ELR (cell line): ENCODE results near the gene EFCAB8.
"Not testable (repeated sequence)": the region's sequence is repeated elsewhere in the genome, so short reads cannot be mapped to it uniquely, and the experiment has no call there.

Experiments used
- DNase-seq: peaks from one replicate; pipeline ENCODE4 v3.0.0-alpha.2; 2015; ENCODE audit warnings: low read depth

The EFCAB8 gene

DNA sequence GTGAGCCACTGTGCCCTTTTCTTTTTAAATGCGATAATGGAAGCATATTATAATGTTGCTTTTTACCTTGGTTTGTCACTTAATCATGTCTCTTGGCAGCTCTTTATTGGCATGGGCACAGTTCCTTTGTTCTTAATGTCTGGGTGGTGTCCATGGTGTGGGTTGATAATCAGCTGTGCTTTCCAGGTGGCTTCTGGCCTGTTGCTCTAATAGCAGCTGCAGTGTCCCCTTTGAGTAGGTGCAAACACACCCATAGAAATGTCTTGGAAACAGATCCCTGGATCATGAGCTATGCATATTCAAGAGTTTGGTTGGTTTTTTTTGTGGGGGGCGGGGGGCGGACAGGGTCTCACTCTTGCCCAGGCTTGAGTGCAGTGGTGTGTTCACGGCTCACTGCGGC is 29.9 kb downstream of the EFCAB8 start:
- DNase-seq: no peak

DNA sequence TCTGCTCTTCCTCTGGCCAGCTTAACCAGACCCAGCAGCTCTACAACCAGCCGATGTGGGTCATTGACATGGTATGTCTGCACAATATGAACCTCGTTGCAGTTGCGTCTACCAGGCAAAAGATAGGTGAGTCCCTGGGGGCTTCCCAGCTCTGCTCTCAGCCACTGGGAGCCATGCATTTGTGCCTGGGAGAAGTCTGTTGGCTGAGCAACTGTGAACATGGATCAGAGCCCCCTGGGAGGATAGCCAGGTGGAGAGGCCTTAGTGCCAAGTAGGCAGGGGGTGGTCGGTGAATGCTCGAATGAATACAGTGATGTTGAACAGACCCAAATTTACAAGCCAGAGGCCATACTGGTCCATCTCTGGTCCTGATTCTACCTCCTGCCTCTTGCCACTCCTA is 30.6 kb downstream of the EFCAB8 start:
- no peak for DNase-seq

DNA sequence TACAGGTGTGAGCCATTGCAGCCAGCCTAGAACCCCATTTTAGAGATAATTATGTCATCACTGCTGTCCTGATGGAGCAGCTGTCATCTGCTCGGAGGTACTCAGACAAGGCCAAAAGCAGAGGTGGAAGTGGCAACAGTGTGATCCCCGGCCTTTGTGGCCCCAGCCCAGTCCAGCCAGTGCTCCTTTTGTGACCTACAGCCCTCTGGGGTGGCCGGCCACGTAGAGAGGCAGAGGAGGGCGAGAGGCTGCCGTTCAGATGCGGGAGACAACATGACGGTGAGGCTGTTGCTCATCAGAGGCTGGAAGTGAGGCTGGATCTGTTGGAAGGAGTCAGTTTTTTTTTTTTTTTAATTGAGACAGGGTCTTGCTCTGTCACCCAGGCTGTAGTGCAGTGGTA is 32.8 kb downstream of the EFCAB8 start:
- DNase-seq: no peak

DNA sequence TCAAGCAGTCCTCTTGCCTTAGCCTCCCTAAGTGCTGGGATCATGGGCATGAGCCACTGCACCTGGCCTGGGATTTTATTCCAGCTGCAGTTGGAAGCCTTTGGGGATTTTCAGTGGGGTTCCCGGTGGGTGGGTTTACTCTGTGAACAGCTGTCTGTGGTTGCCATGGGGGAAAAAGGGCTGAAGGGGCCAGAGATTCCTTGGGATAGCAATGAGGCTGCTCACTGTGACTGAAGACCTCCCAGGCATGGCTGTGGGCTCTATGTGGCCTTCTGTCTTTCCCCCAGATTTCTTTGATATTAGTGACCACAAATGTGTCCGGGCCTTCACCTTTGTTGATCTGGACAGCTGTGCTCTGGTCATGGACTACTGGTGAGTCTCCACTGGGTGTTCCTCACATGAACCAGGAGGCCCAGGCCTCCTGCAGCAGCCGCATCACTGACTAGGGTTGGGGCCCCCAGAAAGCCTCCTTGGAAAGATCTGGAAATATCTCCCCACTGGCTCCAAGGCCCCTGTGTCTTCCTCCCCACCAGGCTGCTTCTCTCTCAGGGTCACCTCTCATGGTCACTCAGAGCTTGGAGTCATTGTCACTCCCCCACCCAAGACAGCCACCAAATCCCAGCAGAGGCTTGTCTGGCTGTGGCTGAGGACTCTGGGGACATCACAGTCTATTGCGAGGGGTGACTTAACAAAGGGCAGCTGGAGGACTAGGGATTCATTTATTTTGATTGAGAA is 33.4 kb downstream of the EFCAB8 start:
- DNase-seq: no peak

DNA sequence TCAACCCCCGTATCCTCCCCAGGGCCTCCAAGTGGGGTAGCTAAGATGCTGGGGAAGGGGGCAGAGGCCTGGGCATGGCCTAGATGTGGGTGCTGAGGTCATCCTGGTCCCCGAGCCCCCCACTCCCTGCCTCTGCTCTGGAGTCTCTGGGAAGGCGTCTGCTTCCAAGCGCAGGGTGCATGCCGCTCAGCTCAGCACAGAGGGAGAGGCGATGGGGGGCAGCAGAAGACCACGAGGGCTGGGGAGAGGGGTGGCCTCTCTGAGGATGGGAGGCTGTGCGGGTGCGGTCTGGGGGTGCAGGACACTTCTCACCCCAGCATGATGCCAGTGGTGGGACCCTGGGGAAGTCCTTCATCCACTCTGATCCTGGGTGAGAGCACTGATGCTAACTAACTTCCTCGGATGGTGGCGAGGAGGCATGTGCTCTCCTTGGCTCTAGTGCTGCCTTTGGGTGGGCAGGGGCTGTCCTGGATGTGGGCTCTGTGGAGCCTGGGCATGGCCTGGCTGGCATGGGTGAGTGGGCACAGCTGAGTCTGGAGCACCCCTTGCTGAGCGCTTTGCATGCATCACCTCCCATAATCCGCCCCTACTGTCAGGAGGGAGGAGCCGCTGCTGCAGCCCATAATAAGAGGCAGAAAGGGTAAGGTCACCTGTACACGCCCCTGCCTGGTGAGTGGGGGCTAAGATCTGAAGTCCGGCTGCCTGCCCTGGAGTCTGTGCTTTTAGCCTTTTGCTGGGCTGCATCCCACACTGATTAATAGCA is 34.7 kb downstream of the EFCAB8 start:
- no peak for DNase-seq

DNA sequence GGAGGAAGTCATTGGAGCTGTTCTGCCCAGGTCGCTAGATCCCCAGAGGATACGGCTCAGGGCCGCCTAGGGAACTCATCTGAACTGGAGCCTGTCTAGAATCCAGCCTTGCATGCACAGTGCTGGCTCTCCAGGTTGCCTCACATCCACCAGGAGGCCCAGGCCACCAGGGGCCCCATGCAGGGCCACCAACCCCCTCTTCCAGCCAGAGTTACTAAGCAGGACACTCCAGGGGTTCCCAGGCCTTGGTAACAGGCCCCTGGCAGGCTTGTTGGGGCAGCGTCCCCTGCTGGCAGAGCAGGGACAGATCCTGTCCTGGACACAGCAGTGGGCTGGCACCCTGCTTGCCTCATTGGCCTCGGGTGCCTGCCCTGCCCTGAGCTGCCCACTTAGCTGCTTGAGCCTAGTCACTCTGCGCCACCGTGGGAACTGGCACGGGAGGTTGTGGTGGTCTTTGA is 35.3 kb downstream of the EFCAB8 start:
- DNase-seq: peak; percentile 42

DNA sequence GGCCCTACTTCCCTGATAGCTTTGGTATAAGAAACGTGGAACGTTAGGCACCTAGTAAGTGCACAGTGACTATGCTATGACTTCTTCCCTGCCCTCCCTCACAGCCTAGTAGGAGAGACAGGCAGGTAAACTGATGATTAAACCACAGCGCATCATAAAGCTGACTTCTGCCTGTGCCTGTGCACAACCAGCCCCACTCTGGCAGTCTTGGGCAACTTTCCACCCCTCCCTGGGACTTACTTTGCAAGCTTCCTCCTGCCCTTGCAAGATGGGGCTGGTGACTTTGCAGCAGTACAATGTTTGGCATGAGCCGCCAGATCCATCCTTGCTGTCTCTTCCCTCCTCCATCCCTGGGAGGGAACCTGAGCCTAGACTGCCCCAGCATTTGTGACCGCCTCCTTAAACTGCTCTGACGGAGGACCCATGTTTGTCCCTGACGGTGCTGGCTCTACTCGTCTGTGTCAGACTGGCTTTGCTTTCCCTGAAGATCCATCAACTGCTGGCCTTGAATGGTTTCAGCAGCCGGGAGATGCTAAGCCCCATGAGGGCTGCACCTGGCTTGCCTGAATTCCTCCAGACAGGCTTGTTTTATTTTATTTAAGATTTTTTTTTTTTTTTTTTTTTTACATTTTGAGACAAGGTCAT is 36.1 kb downstream of the EFCAB8 start:
- no peak for DNase-seq

DNA sequence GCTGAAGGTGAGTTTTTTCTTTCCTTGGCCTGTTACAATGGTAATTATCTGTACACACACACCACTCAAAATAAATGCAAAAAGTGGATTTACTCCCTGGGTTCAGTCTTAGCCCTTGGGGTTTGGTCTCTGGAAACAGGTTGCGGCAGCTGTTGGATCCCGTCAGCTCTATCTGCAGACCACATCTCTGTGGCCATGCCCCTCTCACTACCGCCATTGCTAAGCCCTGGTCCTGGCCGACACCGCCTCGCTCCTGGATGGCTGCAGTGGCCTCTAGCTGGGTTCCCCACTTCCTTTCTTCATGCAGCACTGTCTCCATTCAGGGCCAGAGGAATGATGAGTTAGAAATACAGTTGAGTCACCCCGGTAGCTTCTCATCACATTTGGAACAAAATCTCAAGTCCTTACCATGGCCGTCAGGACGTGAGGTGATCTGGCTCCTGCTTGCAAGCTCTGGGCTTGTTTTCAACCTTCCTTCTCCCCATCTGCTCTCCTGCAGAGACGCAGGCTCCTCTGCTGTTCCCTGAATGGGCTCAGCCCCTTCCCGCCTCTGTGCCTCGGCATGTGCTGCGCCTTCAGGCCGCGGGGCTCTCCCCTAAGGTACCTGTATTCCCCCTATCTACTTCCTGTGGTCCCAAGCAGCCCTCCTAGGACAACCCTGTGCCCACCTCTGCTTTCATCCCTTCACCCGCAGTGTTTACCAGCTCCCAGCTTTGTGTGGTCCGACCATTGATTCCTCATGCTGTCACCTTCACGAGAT is 38.0 kb downstream of the EFCAB8 start:
- DNase-seq: no peak

DNA sequence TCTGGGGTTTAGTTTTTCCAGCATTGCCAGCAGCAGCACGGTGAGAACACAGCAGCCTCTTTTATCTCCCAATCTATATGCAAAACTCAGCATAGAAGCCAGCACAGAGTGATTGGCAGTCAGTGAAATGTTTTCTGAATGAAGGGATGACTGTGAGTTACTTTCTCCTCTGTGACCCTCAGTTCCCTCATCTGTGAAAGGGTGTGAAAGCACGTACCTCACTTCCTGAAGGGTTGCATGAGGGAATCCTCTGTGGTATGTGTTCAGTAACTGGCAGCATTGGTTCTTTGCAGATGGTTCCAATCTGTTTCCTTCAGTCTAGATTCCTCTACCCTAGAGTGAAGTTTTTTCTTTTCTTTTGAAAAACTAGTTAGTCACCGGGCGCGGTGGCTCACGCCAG is 40.0 kb downstream of the EFCAB8 start:
- DNase-seq: peak; percentile 47

DNA sequence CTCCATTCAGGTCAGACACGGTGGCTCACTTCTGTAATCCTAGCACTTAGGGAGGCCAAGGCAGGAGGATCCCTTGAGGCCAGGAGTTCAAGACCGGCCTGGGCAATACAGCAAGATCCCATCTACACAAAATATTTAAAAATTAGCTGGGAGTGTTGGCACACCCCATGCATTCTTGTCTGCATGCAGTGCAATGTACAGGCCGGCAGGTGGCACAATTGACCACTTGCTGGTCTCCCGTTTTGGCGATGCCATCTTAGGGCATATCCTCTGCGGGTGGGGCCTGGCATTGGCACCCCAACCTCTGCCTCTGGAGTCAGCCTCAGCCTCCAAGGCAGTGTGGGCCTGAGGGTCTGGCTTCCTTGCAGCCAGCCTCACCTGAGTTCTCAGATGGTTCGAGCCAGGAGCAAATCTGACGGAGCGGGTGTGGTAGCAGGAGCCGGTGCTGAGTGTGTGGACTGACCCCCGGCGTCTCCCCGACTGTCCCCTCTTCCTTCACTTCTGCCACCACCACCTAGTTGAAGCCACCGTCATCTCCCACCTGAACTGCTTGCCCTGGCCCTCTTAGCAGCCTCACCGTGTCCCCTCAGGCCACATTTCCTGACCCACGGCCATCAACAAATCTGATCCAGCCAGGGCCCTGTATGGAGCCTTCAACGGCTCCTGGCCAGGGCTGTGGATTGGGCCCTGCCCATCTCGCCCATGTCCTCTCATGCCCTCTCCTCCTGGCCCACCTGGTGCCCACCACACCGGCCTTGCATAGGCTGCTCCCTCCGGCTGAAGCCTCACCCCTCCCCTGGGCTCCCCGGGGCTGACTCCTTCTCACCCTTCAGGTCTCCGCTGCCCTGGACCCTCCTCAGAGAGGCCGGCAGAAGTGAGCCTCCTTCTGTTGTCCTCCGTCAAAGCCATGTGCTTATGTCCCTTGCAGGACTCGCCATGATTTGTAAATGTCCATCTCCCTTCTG is 44.0 kb downstream of the EFCAB8 start:
- DNase-seq: peak; percentile 71

DNA sequence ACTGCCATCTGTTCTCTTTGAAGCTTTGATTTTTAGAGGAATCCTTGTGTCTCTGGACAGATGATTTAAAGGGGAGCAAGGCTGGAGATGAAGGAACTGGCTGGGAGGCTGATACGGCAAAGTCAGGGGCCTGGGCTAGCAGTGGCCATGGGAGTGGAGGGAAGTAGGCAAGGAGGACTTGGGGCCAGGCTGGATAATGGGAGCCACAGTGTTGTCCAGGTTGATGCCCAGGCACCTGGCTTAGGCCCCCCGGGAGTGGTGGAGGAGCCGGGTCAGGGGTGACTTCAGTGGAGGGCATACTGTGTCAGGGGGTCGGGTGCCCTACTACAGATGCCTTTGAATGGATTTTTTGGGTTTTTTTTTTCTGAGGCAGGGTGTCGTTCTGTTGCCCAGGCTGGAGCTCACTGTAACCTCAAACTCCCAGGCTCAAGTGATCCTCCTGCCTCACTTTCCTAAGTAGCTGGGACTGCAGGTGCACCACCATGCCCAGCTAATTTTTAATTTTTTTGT is 45.0 kb downstream of the EFCAB8 start:
- DNase-seq: no peak

DNA sequence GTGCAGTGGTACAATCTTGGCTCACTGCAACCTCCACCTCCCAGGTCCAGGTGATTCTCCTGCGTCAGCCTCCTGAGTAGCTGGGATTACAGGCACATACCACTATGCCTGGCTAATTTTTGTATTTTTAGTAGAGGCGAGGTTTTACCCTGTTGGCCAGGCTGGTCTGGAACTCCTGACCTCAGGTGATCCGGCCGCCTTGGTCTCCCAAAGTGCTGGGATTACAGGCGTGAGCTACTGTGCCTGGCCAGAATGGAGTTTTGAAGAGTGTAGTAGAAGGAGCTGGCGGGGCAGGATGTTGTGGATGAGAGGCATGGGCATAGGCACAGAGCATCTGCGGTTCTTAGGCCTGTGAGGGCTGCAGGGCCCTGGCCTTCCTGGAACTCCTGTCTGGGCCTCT is 46.0 kb downstream of the EFCAB8 start:
- not testable (repeated sequence) for DNase-seq

DNA sequence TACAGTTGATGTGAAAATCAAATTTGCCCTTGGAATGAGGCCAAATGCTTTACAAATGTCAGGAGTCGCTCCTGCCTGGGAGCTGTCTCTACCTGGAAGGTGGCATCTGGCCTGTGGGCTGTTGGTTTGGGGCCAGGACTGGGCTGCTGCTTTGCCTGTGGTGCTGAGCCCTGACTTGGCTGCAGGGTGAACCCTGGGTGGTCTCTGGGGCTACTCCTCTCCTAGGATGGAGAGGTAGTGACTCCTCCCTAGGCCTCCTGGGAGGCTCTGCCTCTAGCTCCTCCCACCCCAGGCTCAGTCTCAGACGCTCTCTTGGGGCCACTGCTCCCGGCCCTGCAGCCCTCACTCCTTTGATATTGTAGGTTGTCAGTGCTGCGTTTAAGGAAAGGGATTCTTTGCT is 47.5 kb downstream of the EFCAB8 start:
- DNase-seq: no peak

DNA sequence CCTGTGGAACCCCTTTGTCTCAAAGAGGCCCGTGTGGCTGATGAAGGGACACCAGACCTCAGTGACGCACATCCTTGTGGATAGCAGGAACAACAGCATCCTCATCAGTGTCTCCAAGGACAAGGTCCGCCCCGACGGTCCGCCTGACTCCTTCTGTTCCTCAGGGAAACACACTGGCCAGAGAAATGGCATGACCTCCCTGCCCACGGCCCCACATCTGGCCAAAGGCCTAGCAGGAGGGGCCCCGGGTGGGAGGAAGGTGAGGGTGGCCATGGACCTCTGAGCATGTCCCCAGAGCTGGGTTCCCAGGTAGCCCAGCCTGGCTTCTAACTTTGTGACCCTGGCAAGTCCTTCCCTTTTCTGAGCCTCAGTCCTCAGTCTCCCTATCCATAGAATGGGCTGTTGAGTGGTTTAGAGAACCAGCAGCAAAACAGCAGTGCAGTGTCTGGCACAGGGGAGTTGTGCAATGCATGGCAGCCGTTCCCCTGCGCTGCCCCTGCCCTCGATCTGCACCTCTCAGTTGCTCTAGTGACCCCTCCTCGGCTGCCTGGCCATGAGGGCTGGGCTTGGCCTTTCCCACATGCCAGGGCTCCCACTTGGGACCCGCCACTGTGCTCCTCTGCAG is 48.3 kb downstream of the EFCAB8 start:
- no peak for DNase-seq

DNA sequence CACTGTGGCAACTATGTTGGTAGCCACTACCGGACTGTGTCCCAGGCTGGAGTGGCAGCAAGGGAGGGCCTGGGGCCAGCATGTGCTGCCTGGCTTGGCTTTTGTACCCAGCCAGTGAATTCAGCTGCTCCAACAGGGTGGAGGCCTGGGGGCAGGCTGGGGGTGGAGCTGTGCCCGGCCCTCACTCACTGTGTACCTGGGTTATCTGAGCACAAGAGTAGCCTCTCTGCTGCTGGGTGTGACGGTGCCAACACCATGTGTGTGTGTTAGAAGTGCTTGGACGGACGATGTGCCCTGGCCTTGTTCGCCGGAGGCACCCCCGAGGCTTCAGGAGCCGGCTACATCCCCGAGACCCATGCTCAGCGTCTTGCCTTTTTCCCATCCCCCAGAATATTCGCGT is 49.2 kb downstream of the EFCAB8 start:
- no peak for DNase-seq

DNA sequence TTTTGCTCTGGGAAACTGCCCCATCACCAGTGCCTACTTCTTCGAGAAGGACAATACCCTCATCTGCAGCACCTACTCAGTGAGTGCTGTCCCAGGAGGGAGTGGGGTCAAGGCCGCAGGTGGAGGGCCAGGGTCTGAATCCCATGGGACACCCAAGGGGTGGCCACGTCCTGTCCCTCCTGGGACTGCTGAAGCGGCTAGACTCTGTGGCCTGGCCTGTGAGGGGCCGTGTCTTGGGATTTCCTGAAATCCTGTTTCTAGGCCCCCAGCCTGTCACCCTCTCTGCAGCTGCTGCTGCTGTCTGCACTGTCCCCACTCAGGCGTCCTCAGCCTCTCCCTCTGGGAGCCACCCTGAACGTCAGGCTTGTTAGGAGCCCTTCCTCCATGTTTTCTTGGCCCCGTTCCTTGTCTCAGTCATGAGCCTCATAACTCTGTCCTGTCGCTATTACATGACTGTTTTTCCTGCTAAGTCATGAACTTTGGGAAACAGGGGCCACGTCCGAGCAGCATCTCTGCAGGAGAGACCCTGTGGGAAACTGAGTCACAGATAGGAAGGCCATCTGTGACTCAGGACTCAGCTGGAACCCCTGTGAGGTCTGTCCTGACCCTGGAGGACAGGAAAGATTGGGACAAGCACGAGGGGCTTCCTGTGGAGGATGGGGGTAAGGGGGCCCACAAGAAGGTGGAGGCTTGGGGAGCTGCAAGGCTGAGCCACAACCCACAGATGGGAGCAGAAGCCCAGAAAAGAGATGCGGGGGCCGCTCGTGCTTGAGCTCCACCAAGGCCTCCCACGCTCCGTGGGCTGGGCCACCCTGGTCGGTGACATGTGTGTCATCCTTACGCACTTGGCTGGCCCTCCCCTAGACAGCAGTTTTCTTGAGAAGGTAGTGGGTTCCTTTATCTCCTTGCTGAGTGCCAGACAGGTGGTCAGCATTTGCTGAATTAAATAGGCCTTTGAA is 49.9 kb downstream of the EFCAB8 start:
- no peak for DNase-seq

DNA sequence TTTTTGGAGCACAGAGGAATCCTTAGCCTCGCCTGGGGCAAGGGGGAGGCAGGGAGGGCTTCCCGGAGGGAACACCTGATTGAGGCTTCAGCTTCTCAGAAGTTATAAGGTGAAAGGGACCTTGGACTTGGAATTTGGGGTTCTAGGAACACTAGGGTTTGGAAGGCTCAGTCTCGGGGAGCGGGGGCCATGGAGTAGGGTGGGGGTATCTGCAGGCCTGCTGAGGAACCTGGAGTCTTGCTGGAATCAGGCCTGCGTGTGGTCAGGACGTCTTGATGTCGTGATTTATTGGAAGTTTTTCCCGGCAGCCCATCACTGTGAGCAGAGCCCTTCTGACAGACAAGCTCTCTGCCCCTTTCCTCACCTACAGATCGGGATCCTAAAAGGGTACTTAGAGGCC is 50.7 kb downstream of the EFCAB8 start:
- no peak for DNase-seq

DNA sequence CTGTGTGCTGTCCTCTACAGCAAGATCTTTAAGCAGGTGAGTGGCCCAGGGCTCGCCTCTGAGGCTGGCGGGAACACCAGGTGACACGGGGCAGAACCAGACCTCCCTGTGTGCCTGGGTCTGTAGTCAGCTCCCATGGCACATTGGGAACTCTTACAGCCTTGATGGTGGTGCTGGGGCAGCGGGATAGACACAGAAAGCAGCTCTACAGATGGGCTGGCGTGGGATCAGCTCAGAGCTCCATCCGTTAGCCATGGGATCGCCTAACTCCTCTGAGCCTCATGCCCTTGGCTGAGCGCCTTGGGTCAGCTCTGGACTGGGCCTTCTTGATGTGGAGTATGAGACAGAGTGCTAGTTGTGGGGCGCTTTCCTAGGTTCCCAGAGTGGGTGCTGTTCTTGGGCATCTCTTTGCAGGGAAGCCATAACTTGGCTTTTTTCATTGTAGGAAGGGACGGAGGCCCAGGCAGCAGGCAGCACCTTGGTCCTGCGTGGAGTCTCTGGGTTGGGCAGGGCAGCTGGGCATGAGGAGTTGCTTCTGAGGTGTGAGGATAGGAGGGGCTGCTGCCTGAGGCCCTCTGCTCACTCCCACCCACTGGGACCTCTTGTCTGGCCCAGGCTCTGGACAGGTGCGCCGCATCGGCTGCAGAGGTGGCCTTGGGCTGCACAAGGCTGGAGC is 51.3 kb downstream of the EFCAB8 start:
- DNase-seq: no peak

DNA sequence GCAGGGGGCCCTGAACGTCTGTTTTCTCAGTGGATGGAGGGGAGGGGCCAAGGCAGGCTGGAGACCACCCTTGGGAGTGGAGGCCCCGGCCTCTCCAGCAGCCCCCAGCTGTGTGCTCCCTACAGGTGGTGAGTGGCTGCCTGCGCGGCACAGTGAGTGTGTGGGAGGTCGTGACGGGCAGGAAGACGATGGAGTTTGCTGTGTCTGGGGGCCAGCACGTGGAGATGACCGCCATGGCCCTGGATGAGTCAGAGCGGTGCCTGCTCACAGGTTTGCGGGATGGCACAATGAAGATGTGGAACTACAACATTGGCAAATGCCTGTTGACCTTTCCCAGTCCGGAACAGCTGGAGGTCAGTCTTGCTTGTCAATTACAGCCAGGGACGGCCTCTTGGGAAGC is 52.6 kb downstream of the EFCAB8 start:
- no peak for DNase-seq
